ENCODE results near the gene OR5AU1. TPM values are rescaled to one million over a fixed set of nuclear protein-coding genes. Genes with fewer than 3 reads are reported as not detected.

OR5AU1 gene
- total RNA-seq, 1 experiment from 2014 or later: not detected

DNA sequence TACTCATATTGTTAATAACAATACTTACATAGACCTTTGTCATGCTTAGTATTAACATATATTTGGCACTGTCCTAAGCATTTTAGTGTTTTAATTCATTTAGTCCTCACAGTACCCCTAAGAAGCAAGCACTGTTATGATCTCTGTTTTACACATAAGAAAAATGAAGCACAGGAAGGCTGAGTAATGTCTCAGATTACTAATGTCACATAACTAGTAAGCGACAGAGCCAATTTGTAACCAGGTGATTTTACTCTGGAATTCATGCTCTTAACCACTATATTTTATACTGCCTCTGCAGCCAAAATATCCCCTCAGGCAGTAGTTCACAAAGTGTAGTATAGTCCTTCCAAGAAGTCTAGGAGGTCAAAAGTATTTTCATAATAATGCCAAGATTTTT is 34.7 kb downstream of the OR5AU1 start (continued):
- TF ChIP-seq, protein P1, sequence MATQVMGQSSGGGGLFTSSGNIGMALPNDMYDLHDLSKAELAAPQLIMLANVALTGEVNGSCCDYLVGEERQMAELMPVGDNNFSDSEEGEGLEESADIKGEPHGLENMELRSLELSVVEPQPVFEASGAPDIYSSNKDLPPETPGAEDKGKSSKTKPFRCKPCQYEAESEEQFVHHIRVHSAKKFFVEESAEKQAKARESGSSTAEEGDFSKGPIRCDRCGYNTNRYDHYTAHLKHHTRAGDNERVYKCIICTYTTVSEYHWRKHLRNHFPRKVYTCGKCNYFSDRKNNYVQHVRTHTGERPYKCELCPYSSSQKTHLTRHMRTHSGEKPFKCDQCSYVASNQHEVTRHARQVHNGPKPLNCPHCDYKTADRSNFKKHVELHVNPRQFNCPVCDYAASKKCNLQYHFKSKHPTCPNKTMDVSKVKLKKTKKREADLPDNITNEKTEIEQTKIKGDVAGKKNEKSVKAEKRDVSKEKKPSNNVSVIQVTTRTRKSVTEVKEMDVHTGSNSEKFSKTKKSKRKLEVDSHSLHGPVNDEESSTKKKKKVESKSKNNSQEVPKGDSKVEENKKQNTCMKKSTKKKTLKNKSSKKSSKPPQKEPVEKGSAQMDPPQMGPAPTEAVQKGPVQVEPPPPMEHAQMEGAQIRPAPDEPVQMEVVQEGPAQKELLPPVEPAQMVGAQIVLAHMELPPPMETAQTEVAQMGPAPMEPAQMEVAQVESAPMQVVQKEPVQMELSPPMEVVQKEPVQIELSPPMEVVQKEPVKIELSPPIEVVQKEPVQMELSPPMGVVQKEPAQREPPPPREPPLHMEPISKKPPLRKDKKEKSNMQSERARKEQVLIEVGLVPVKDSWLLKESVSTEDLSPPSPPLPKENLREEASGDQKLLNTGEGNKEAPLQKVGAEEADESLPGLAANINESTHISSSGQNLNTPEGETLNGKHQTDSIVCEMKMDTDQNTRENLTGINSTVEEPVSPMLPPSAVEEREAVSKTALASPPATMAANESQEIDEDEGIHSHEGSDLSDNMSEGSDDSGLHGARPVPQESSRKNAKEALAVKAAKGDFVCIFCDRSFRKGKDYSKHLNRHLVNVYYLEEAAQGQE (IDR thresholded peaks at IDR 0.05; ENCODE audit: low read depth): no peak
- no peak for TF ChIP-seq CBX3 (IDR thresholded peaks at IDR 0.05; ENCODE audit: low read depth)
- no peak for TF ChIP-seq SIN3A (IDR thresholded peaks at IDR 0.05; ENCODE audit: low read depth)
- TF ChIP-seq, protein P2, sequence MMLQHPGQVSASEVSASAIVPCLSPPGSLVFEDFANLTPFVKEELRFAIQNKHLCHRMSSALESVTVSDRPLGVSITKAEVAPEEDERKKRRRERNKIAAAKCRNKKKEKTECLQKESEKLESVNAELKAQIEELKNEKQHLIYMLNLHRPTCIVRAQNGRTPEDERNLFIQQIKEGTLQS (IDR thresholded peaks at IDR 0.05): no peak
- TF ChIP-seq EGR1 (IDR thresholded peaks at IDR 0.05; ENCODE audit: low read depth): no peak
- TF ChIP-seq TCF7L2 (IDR thresholded peaks at IDR 0.05; ENCODE audit: borderline replicate concordance, extremely low read depth, insufficient read depth, insufficient read length): no peak

DNA sequence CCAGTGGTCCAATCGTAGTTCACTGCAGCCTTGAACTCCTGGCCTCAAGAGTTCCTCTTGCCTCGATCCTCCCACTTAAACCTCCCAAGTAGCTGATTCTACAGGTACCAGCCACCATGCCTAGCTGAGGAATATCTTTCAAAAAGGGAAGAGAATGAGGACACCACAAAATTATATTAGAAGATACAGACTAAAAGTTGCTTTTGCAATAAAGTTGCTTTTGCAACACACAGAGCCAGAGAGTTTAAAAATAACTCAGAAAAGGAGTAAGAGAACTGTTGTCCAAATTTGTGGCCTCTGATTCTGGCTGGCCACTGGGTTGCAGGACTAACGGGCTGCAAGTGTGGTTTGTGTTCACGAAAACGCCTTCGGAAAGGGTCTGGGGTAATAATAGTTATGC is 35.2 kb downstream of the OR5AU1 start:
- no TSS peak for BruUV-seq (replicated peaks)
- no peaks in the 10 kb centered on the region for H3K36me3 ChIP-seq (ENCODE audit: control insufficient read depth in 1 of 2, insufficient read depth in 2 of 2, low read length in 2 of 2)
- POLR2A ChIA-PET: no interaction called here
- no peak overlapping the region for H3K27ac ChIP-seq (ENCODE audit: low read depth, low read length)
- no peaks in the 10 kb centered on the region for H3K4me1 ChIP-seq (ENCODE audit: control insufficient read depth in 1 of 2, insufficient read depth in 2 of 2, low read length in 2 of 2)
- no peaks in the 10 kb centered on the region for H3K79me2 ChIP-seq (ENCODE audit: insufficient read depth, low read length)
- DNase-seq (ENCODE audit: low read depth, low spot score) (no peak), ATAC-seq (no peak)
- no peak overlapping the region for H3K4me2 ChIP-seq (ENCODE audit: low read length)
- H3K4me3 ChIP-seq (replicated peaks in 1 of 2; ENCODE audit: low read depth in 1 of 2, low read length in 2 of 2): no peak overlapping the region
- H3K9me3 ChIP-seq (ENCODE audit: control insufficient read depth in 1 of 2, insufficient read depth in 1 of 2, low read depth in 1 of 2, low read length in 2 of 2): no peaks in the 10 kb centered on the region
- no peaks in the 10 kb centered on the region for H3K9me2 ChIP-seq (ENCODE audit: insufficient read depth)
- no peaks in the 10 kb centered on the region for H3K27me3 ChIP-seq (ENCODE audit: insufficient read depth, low read length)
- intact Hi-C loops (cut with micrococcal nuclease): no loop called here
- H3K9ac ChIP-seq (ENCODE audit: low read length): no peak overlapping the region
- no peaks in the 10 kb centered on the region for H4K20me1 ChIP-seq (ENCODE audit: insufficient read depth)
- no peak overlapping the region for H2AFZ ChIP-seq (ENCODE audit: low read depth, low read length, poor library complexity, severe bottlenecking)
- CTCF ChIA-PET: no interaction called here
- RAD21 ChIA-PET (ENCODE audit: low non-redundant PET in 1 of 2, low total read pairs in 2 of 2, uncharacterized antibody in 2 of 2, unreplicated experiment in 2 of 2): no interaction called here
- TF ChIP-seq FOSL1 (IDR thresholded peaks at IDR 0.05; ENCODE audit: low read depth): no peak
- TF ChIP-seq JUND (IDR thresholded peaks at IDR 0.05): no peak
- no peak for TF ChIP-seq CEBPB (IDR thresholded peaks at IDR 0.05; ENCODE audit: low read depth)
- TF ChIP-seq, protein P1 (IDR thresholded peaks at IDR 0.05; ENCODE audit: low read depth): no peak
- TF ChIP-seq YY1 (IDR thresholded peaks at IDR 0.05; ENCODE audit: extremely low read depth, insufficient replicate concordance, low read depth, low read length): no peak
- no peak for TF ChIP-seq RAD21 (IDR thresholded peaks at IDR 0.05; ENCODE audit: low read depth)
- no peak for TF ChIP-seq SIN3A (IDR thresholded peaks at IDR 0.05; ENCODE audit: low read depth)
- TF ChIP-seq SRF (IDR thresholded peaks at IDR 0.05; ENCODE audit: low read depth): no peak
- TF ChIP-seq POLR2A (IDR thresholded peaks at IDR 0.05; ENCODE audit: borderline replicate concordance, extremely low read depth, insufficient read depth, insufficient read length): no peak
- TF ChIP-seq, protein P3, sequence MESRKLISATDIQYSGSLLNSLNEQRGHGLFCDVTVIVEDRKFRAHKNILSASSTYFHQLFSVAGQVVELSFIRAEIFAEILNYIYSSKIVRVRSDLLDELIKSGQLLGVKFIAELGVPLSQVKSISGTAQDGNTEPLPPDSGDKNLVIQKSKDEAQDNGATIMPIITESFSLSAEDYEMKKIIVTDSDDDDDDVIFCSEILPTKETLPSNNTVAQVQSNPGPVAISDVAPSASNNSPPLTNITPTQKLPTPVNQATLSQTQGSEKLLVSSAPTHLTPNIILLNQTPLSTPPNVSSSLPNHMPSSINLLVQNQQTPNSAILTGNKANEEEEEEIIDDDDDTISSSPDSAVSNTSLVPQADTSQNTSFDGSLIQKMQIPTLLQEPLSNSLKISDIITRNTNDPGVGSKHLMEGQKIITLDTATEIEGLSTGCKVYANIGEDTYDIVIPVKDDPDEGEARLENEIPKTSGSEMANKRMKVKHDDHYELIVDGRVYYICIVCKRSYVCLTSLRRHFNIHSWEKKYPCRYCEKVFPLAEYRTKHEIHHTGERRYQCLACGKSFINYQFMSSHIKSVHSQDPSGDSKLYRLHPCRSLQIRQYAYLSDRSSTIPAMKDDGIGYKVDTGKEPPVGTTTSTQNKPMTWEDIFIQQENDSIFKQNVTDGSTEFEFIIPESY (IDR thresholded peaks at IDR 0.05; ENCODE audit: extremely low read depth, insufficient replicate concordance, low read length): no peak
- no peak for TF ChIP-seq POLR2AphosphoS5 (IDR thresholded peaks at IDR 0.05; ENCODE audit: low read depth, low read length)
- no peak for TF ChIP-seq ZNF274 (IDR thresholded peaks at IDR 0.05; ENCODE audit: low read depth, low read length)
- TF ChIP-seq SP1 (IDR thresholded peaks at IDR 0.05; ENCODE audit: low read depth): no peak
- no peak for TF ChIP-seq EZH2phosphoT487 (IDR thresholded peaks at IDR 0.05; ENCODE audit: borderline replicate concordance)
- TF ChIP-seq CBX3 (IDR thresholded peaks at IDR 0.05; ENCODE audit: low read depth): no peak

Measured in HCT116 (cell line).